Posterior cingulate gyrus (tissue), 11 donors: ENCODE results near the gene DSG4.

ENCODE experiments used
- DNase-seq, 10 donors: peaks; one replicate each; pipeline versions ENCODE4 v3.0.0 to v3.0.0-alpha.2; 2020 to 2021; ENCODE audit warnings: mixed read lengths in 3 of 10
- intact Hi-C: fragments of 100-400 bp; cut with DNase I; formaldehyde crosslinking; loops from one replicate; pipeline ENCODE4 v1.15.1; 2023

DSG4 gene

GRCh38 chr18:31441493-31441892 lies 64.9 kb downstream of the DSG4 start:
- no peak for DNase-seq
- intact Hi-C loops = no loop called here

- intact Hi-C loops = no loop called here
- DNase-seq = no peak
These were observed 67.6 kb downstream of the DSG4 start for GRCh38 chr18:31444142-31444541.

GRCh38 chr18:31445908-31446307 lies 69.3 kb downstream of the DSG4 start:
- no peak for DNase-seq
- intact Hi-C loops = no loop called here

- DNase-seq = no peak
- intact Hi-C loops = no loop called here
These were observed 70.3 kb downstream of the DSG4 start for GRCh38 chr18:31446854-31447253.

GRCh38 chr18:31447530-31448191 lies 71.1 kb downstream of the DSG4 start, which contains the start of gene DSG3:
TSS of gene DSG3 (plus strand) at chr18:31447741. CDS start at chr18:31447878, 137 bp downstream.
- no peak for DNase-seq

GRCh38 chr18:31450409-31450808 lies 73.8 kb downstream of the DSG4 start:
- intact Hi-C loops = no loop called here
- no peak for DNase-seq

More at GRCh38 chr18:31447530-31448191, 71.1 kb downstream of the DSG4 start, which contains the start of gene DSG3:
- intact Hi-C loops = no loop called here

- DNase-seq = no peak
- intact Hi-C loops = no loop called here
These were observed 75.0 kb downstream of the DSG4 start for GRCh38 chr18:31451625-31452024.

GRCh38 chr18:31454066-31454708 lies 77.6 kb downstream of the DSG4 start:
- intact Hi-C loops = no loop called here
- DNase-seq = no peak
